ENCODE data around the gene KRTAP10-12.

KRTAP10-12 gene

DNA sequence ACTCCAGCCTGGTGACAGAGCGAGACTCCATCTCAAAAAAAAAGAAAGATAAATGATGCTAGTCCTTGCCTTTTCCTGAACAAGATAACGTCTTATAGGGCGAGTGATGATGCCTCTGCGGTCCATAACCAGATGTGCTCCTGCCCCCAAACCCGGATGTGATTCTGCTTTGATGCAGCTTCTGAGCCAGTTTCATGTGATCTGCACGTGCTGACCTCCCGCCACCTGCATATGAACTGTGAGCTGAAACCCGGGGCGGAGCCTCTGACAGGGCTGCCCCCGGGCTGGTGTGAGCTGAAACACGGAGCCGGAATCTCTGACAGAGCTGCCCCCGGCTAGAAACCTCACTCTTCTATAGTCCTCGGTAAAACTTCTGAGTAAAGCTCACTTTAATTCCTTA, 43.8 kb upstream of the KRTAP10-12 start:
- H3K4me3 ChIP-seq (ENCODE audit: low read length): no peak overlapping the region
- TF ChIP-seq CTCF (conservative IDR thresholded peaks at IDR 0.05; ENCODE audit: low read depth, low read length): no peak
- no peak for DNase-seq (ENCODE audit: low read depth)

- DNase-seq (ENCODE audit: low read depth): no peak
- no peak overlapping the region for H3K4me3 ChIP-seq (ENCODE audit: low read length)
- TF ChIP-seq CTCF (conservative IDR thresholded peaks at IDR 0.05; ENCODE audit: low read depth, low read length): no peak
Observed at GRCh38 chr21:44653656-44654575, 43.1 kb upstream of the KRTAP10-12 start.

- TF ChIP-seq CTCF (conservative IDR thresholded peaks at IDR 0.05; ENCODE audit: low read depth, low read length): no peak
- H3K4me3 ChIP-seq (ENCODE audit: low read length): no peak within 1 kb of the TSS
- DNase-seq (ENCODE audit: low read depth): no peak
Observed at GRCh38 chr21:44654576-44655175, 42.3 kb upstream of the KRTAP10-12 start, which contains the start of gene KRTAP12-4. TSS of gene KRTAP12-4 (minus strand) at chr21:44654659. CDS start at chr21:44654614, 45 bp downstream.

DNA sequence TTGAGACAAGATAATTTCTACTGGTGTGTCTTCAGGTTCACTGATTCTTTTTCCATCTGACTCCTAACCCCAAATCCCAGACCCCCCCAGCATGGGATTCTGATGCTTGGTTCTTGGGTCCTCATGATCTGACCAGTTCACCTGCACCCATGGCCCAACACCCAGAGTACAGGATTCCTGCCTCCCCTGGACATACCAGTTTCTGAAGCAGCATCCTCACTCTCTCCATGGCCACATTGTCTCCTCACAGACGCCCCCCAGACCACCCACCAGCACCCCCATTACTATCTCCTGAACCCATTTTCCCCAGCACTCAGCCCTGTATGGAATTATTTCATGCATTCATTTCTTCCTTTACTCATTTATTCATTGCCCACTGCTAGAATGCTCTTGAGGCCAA, 40.1 kb upstream of the KRTAP10-12 start:
- no peak for TF ChIP-seq CTCF (conservative IDR thresholded peaks at IDR 0.05; ENCODE audit: low read depth, low read length)
- DNase-seq (ENCODE audit: low read depth): no peak
- H3K4me3 ChIP-seq (ENCODE audit: low read length): no peak overlapping the region

- TF ChIP-seq CTCF (conservative IDR thresholded peaks at IDR 0.05; ENCODE audit: low read depth, low read length): no peak
- H3K4me3 ChIP-seq (ENCODE audit: low read length): no peak within 1 kb of the TSS
- DNase-seq (ENCODE audit: low read depth): no peak
Observed at GRCh38 chr21:44657635-44658540, 39.1 kb upstream of the KRTAP10-12 start, which contains the start of gene KRTAP12-3. TSS of gene KRTAP12-3 (plus strand) at chr21:44657932. CDS start at chr21:44657980, 48 bp downstream.

DNA sequence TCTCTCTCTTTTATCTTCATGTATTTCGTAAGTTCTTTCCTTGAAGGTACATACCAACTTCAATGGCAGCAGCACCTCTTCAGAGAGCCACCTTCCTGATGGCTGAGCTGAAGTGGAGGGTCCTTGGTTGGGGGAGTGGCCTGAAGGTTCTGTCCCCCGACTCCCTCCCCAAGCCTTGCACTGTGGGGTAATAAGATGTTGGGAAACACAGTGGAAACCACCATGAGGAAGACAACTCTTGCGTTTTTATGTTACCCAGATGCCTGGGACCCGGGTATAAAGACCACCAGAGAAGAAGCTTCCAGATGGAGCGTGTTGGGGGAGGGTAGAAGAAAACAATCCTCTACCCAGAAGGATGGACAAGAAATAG, 38.4 kb upstream of the KRTAP10-12 start:
- TF ChIP-seq CTCF (conservative IDR thresholded peaks at IDR 0.05; ENCODE audit: low read depth, low read length): no peak
- DNase-seq (ENCODE audit: low read depth): no peak
- H3K4me3 ChIP-seq (ENCODE audit: low read length): no peak overlapping the region
